HEK293 (cell line): Measurements from ENCODE around the gene ABCC10.

Experiments
- CTCF ChIA-PET: fragments of 350-600 bp; formaldehyde crosslinking; extraction: SDS; loops from one replicate; lab custom pipeline; 2021; ENCODE audit warnings: antibody characterized with exemption; lab: Yijun Ruan, JAX
- POLR2A ChIA-PET: fragments of 300-600 bp; formaldehyde crosslinking; extraction: SDS; loops from one replicate; lab custom pipeline; 2020; ENCODE audit warnings: antibody characterized with exemption, inconsistent platforms; lab: Yijun Ruan, JAX
- H3K27ac ChIP-seq: fragments of 200-500 bp; sonication (Bioruptor generic); 2 replicates; pipeline ENCODE4 v1.5.1; 2014; ENCODE audit warnings: low read depth, low read length, control low read depth, inconsistent platforms; ENCODE audit errors: extremely low read depth
- H3K36me3 ChIP-seq, 2 experiments: fragments of 200-500 bp in 1 of 2; sonication (Bioruptor generic) in 1 of 2; 1 replicate in 1 of 2; 2 replicates in 1 of 2; pipeline ENCODE4 v1.5.1; 2014 to 2017; ENCODE audit warnings: inconsistent platforms in 2 of 2, low read length in 2 of 2; ENCODE audit not compliant: control insufficient read depth in 2 of 2, insufficient read depth in 1 of 2
- H3K4me1 ChIP-seq: fragments of 200-500 bp; sonication (Bioruptor generic); 2 replicates; pipeline ENCODE4 v1.5.1; 2014; ENCODE audit warnings: mild to moderate bottlenecking, low read length, inconsistent platforms; ENCODE audit not compliant: control insufficient read depth, insufficient read depth
- H3K4me3 ChIP-seq: 2 replicates; pipeline ENCODE4 v1.5.1; 2011; ENCODE audit warnings: low read depth, mild to moderate bottlenecking, control low read depth, low read length, moderate library complexity
- H3K9me3 ChIP-seq: fragments of 200-500 bp; sonication (Bioruptor generic); 2 replicates; pipeline ENCODE4 v1.5.1; 2014; ENCODE audit warnings: low read depth, low read length, inconsistent platforms; ENCODE audit not compliant: control insufficient read depth, insufficient read depth
- GLI4 ChIP-seq: fragments of 450-650 bp; formaldehyde crosslinking; IDR thresholded peaks from 2 replicates; pipeline ENCODE4 v1.5.1; 2016; ENCODE audit warnings: missing biosample characterization, missing genetic modification characterization
- HOXD13 ChIP-seq: sonication (generic); formaldehyde crosslinking; IDR thresholded peaks from 2 replicates; pipeline ENCODE4 v1.8.0; 2022; ENCODE audit warnings: missing genetic modification reagents, borderline replicate concordance
- MEIS1 ChIP-seq: sonication (generic); formaldehyde crosslinking; IDR thresholded peaks from 2 replicates; pipeline ENCODE4 v1.8.1; 2022; ENCODE audit warnings: missing genetic modification reagents, mild to moderate bottlenecking, borderline replicate concordance
- SALL2 ChIP-seq: fragments of 450-650 bp; formaldehyde crosslinking; IDR thresholded peaks from 2 replicates; pipeline ENCODE4 v1.5.0; 2017; ENCODE audit warnings: missing biosample characterization, mild to moderate bottlenecking, missing genetic modification characterization, borderline replicate concordance
- SETDB1 ChIP-seq: IDR thresholded peaks from one replicate; pipeline ENCODE4 v1.6.1; 2017; ENCODE audit warnings: mild to moderate bottlenecking, low read length, moderate library complexity, mixed read lengths; ENCODE audit not compliant: insufficient read length
- ZBTB44 ChIP-seq: fragments of 450-650 bp; IDR thresholded peaks from 2 replicates; pipeline ENCODE4 v1.5.1; 2018; ENCODE audit warnings: missing biosample characterization, mild to moderate bottlenecking, missing genetic modification characterization
- ZNF132 ChIP-seq: fragments of 450-650 bp; formaldehyde crosslinking; IDR thresholded peaks from 2 replicates; pipeline ENCODE4 v1.5.1; 2017; ENCODE audit warnings: missing biosample characterization, missing genetic modification characterization, borderline replicate concordance
- ZNF16 ChIP-seq: fragments of 450-650 bp; formaldehyde crosslinking; IDR thresholded peaks from 2 replicates; pipeline ENCODE4 v1.5.1; 2016; ENCODE audit warnings: low read depth, missing biosample characterization, missing genetic modification characterization
- ZNF169 ChIP-seq: fragments of 450-650 bp; formaldehyde crosslinking; IDR thresholded peaks from 2 replicates; pipeline ENCODE4 v1.5.1; 2016; ENCODE audit warnings: missing biosample characterization, missing genetic modification characterization
- ZNF211 ChIP-seq: fragments of 450-650 bp; formaldehyde crosslinking; IDR thresholded peaks from 2 replicates; pipeline ENCODE4 v1.5.1; 2016; ENCODE audit warnings: low read depth, missing biosample characterization, missing genetic modification characterization
- ZNF266 ChIP-seq: fragments of 450-650 bp; formaldehyde crosslinking; IDR thresholded peaks from 2 replicates; pipeline ENCODE4 v1.5.1; 2016; ENCODE audit warnings: missing biosample characterization, missing genetic modification characterization, low read depth
- ZNF354C ChIP-seq: fragments of 450-650 bp; formaldehyde crosslinking; IDR thresholded peaks from 2 replicates; pipeline ENCODE4 v1.5.1; 2016; ENCODE audit warnings: missing biosample characterization, missing genetic modification characterization, low read depth, borderline replicate concordance
- ZNF544 ChIP-seq: fragments of 450-650 bp; formaldehyde crosslinking; IDR thresholded peaks from 2 replicates; pipeline ENCODE4 v1.5.0; 2017; ENCODE audit warnings: missing biosample characterization, missing genetic modification characterization
- ZNF645 ChIP-seq: fragments of 450-650 bp; formaldehyde crosslinking; IDR thresholded peaks from 2 replicates; pipeline ENCODE4; 2016; ENCODE audit warnings: missing biosample characterization, missing genetic modification characterization
- ZNF677 ChIP-seq: fragments of 450-650 bp; IDR thresholded peaks from 2 replicates; pipeline ENCODE4 v1.5.0; 2018; ENCODE audit warnings: missing biosample characterization, mild to moderate bottlenecking, missing genetic modification characterization, moderate library complexity
- TF ChIP-seq, protein P1 (sequence below): fragments of 450-650 bp; formaldehyde crosslinking; IDR thresholded peaks from 2 replicates; pipeline ENCODE4 v1.5.1; 2017; ENCODE audit warnings: missing biosample characterization, missing genetic modification characterization
- TF ChIP-seq, protein P2 (sequence below): fragments of 450-650 bp; formaldehyde crosslinking; IDR thresholded peaks from 2 replicates; pipeline ENCODE4 v1.5.1; 2016; ENCODE audit warnings: missing biosample characterization, missing genetic modification characterization
- TF ChIP-seq, protein P3 (sequence below): fragments of 450-650 bp; formaldehyde crosslinking; IDR thresholded peaks from 2 replicates; pipeline ENCODE4 v1.5.1; 2016; ENCODE audit warnings: missing biosample characterization, missing genetic modification characterization
- TF ChIP-seq, protein P4 (sequence below): fragments of 450-650 bp; formaldehyde crosslinking; IDR thresholded peaks from 2 replicates; pipeline ENCODE4 v1.5.1; 2017; ENCODE audit warnings: missing biosample characterization, missing genetic modification characterization

Gene ABCC10

GRCh38 chr6:43428874-43429273 is 1.5 kb downstream of the ABCC10 start:
- Histone ChIP-seq H3K27ac (no peak overlapping the region), H3K4me1 (peaks cover 7% of the 10 kb centered on the region; the same call in 1 of the 2 replicates), H3K36me3 (peaks cover 7 to 20% of the 10 kb centered on the region in 2 experiments; a peak in 2 of 3 replicates), H3K4me3 (no peak overlapping the region), H3K9me3 (no peaks in the 10 kb centered on the region)
- POLR2A ChIA-PET = interaction anchor here (1.6 to 2.6 kb wide), 2 partner anchors 8 to 30 kb away, joined by 3 to 22 read pairs; no protein-coding TSS in a partner anchor
- TF ChIP-seq SETDB1 (no peak), ZNF544 (tag by site-specific recombination) (no peak), ZNF354C (tag by site-specific recombination) (no peak), ZNF169 (tag by site-specific recombination) (no peak), ZNF645 (tag by site-specific recombination) (no peak)
- TF ChIP-seq, protein P1, sequence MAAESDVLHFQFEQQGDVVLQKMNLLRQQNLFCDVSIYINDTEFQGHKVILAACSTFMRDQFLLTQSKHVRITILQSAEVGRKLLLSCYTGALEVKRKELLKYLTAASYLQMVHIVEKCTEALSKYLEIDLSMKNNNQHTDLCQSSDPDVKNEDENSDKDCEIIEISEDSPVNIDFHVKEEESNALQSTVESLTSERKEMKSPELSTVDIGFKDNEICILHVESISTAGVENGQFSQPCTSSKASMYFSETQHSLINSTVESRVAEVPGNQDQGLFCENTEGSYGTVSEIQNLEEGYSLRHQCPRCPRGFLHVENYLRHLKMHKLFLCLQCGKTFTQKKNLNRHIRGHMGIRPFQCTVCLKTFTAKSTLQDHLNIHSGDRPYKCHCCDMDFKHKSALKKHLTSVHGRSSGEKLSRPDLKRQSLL (tag by site-specific recombination) = no peak
- CTCF ChIA-PET = interaction anchor here (0.6 to 0.9 kb wide), 2 partner anchors 12 to 79 kb away, joined by 3 read pairs; no protein-coding TSS in a partner anchor

DNA sequence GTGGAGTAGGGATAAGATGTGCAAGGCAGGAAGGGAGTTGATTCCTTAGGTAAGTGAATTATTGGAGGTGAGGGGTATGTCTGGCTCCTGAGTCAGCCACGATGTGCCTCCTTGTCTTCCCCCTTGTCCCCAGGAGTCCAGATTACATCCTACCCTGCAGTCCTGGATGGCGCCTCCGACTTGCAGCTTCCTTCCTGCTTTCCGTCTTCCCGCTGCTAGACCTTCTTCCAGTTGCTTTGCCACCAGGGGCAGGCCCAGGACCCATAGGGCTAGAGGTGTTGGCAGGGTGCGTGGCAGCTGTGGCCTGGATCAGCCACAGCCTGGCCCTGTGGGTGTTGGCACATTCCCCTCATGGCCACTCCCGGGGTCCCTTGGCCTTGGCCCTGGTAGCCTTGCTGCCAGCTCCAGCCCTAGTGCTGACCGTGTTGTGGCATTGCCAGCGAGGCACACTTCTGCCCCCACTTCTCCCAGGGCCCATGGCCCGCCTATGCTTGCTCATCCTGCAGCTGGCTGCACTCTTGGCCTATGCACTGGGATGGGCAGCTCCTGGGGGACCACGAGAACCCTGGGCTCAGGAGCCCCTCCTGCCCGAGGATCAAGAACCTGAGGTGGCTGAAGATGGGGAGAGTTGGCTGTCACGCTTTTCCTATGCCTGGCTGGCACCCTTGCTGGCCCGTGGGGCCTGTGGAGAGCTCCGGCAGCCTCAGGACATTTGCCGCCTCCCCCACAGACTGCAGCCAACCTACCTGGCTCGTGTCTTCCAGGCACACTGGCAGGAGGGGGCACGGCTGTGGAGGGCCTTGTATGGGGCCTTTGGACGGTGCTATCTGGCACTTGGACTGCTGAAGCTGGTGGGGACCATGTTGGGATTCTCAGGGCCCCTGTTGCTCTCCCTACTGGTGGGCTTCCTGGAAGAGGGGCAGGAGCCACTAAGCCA is 4.9 kb downstream of the ABCC10 start:
- peaks cover 14% of the 10 kb centered on the region for H3K4me1 ChIP-seq
- TF ChIP-seq ZNF266 (tag by site-specific recombination) (no peak), ZNF211 (tag by site-specific recombination) (no peak), ZNF16 (no peak), MEIS1 (CRISPR knock-in tag) (no peak)
- TF ChIP-seq, protein P2, sequence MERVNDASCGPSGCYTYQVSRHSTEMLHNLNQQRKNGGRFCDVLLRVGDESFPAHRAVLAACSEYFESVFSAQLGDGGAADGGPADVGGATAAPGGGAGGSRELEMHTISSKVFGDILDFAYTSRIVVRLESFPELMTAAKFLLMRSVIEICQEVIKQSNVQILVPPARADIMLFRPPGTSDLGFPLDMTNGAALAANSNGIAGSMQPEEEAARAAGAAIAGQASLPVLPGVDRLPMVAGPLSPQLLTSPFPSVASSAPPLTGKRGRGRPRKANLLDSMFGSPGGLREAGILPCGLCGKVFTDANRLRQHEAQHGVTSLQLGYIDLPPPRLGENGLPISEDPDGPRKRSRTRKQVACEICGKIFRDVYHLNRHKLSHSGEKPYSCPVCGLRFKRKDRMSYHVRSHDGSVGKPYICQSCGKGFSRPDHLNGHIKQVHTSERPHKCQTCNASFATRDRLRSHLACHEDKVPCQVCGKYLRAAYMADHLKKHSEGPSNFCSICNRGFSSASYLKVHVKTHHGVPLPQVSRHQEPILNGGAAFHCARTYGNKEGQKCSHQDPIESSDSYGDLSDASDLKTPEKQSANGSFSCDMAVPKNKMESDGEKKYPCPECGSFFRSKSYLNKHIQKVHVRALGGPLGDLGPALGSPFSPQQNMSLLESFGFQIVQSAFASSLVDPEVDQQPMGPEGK (tag by site-specific recombination) = no peak
- TF ChIP-seq, all 188 proteins: peak for 0
- no peak overlapping the region for H3K4me3 ChIP-seq
- no peak overlapping the region for H3K27ac ChIP-seq
- H3K36me3 ChIP-seq = peaks cover 7 to 32% of the 10 kb centered on the region in 2 experiments; a peak in 2 of 3 replicates
- POLR2A ChIA-PET = interaction anchor here (0.8 to 1.6 kb wide), 2 partner anchors 22 to 203 kb away, joined by 3 read pairs; partner anchors contain the start of gene DNPH1
- CTCF ChIA-PET = interaction anchor here (0.7 to 1.2 kb wide), 5 partner anchors 12 to 75 kb away, joined by 3 to 5 read pairs (median 3); no protein-coding TSS in a partner anchor
- no peaks in the 10 kb centered on the region for H3K9me3 ChIP-seq

GRCh38 chr6:43433148-43433547 is 5.8 kb downstream of the ABCC10 start:
- ChIA-PET POLR2A (interaction anchor here (0.7 to 1.5 kb wide), 3 partner anchors 23 to 67 kb away, joined by 3 to 4 read pairs (median 3); partner anchors contain the start of genes DLK2 and ZNF318), CTCF (interaction anchor here (0.6 to 1.2 kb wide), 3 partner anchors 64 to 89 kb away, joined by 3 to 5 read pairs (median 3); no protein-coding TSS in a partner anchor)
- Histone ChIP-seq H3K36me3 (peaks cover 7 to 37% of the 10 kb centered on the region in 2 experiments; a peak in 2 of 3 replicates), H3K27ac (no peak overlapping the region), H3K9me3 (no peaks in the 10 kb centered on the region), H3K4me1 (peaks cover 14% of the 10 kb centered on the region), H3K4me3 (no peak overlapping the region)
- TF ChIP-seq, protein P3, sequence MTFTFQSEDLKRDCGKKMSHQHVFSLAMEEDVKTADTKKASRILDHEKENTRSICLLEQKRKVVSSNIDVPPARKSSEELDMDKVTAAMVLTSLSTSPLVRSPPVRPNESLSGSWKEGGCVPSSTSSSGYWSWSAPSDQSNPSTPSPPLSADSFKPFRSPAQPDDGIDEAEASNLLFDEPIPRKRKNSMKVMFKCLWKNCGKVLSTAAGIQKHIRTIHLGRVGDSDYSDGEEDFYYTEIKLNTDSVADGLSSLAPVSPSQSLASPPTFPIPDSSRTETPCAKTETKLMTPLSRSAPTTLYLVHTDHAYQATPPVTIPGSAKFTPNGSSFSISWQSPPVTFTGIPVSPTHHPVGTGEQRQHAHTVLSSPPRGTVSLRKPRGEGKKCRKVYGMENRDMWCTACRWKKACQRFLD (tag by site-specific recombination) = no peak
- TF ChIP-seq, protein P4, sequence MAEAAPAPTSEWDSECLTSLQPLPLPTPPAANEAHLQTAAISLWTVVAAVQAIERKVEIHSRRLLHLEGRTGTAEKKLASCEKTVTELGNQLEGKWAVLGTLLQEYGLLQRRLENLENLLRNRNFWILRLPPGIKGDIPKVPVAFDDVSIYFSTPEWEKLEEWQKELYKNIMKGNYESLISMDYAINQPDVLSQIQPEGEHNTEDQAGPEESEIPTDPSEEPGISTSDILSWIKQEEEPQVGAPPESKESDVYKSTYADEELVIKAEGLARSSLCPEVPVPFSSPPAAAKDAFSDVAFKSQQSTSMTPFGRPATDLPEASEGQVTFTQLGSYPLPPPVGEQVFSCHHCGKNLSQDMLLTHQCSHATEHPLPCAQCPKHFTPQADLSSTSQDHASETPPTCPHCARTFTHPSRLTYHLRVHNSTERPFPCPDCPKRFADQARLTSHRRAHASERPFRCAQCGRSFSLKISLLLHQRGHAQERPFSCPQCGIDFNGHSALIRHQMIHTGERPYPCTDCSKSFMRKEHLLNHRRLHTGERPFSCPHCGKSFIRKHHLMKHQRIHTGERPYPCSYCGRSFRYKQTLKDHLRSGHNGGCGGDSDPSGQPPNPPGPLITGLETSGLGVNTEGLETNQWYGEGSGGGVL (tag by site-specific recombination) = no peak
- TF ChIP-seq HOXD13 (CRISPR knock-in tag) = no peak
- no peak for TF ChIP-seq GLI4 (tag by site-specific recombination)
- TF ChIP-seq ZNF132 (tag by site-specific recombination) = no peak
- TF ChIP-seq ZNF677 = no peak
- TF ChIP-seq SALL2 (tag by site-specific recombination) = no peak
- no peak for TF ChIP-seq ZBTB44 (tag by site-specific recombination)
